KMS-11 (cell line): ENCODE results near the gene MAN1B1.

Experiments used
- H2AFZ ChIP-seq: fragments of 200-600 bp; sonication (generic); 2 replicates; pipeline ENCODE4 v1.6.1; 2016; ENCODE audit warnings: antibody characterized with exemption, mixed run types, low read depth
- H3K27ac ChIP-seq: fragments of 200-600 bp; sonication (generic); 2 replicates; pipeline ENCODE4 v1.6.1; 2016; ENCODE audit warnings: mild to moderate bottlenecking, mixed run types
- H3K27me3 ChIP-seq: fragments of 200-600 bp; sonication (generic); 2 replicates; pipeline ENCODE4 v1.6.1; 2017; ENCODE audit warnings: mild to moderate bottlenecking, low read depth, mixed run types, moderate library complexity; ENCODE audit not compliant: insufficient read depth
- H3K36me3 ChIP-seq: fragments of 200-600 bp; sonication (generic); 2 replicates; pipeline ENCODE4 v1.6.1; 2017; ENCODE audit warnings: mild to moderate bottlenecking, mixed run types; ENCODE audit not compliant: insufficient read depth
- H3K4me1 ChIP-seq: fragments of 200-600 bp; sonication (generic); 2 replicates; pipeline ENCODE4 v1.6.1; 2016; ENCODE audit warnings: mild to moderate bottlenecking, low read depth, mixed run types; ENCODE audit not compliant: poor library complexity, severe bottlenecking
- H3K4me2 ChIP-seq: fragments of 200-600 bp; sonication (generic); 2 replicates; pipeline ENCODE4 v1.7.0; 2016; ENCODE audit warnings: mild to moderate bottlenecking, mixed run types
- H3K4me3 ChIP-seq: fragments of 200-600 bp; sonication (generic); IDR thresholded peaks from 2 replicates; pipeline ENCODE4 v1.6.1; 2017; ENCODE audit warnings: low read depth, low read length, mixed read lengths; ENCODE audit not compliant: insufficient read depth
- H3K79me2 ChIP-seq: fragments of 200-600 bp; sonication (generic); 2 replicates; pipeline ENCODE4 v1.6.1; 2016; ENCODE audit warnings: low read depth, mixed run types; ENCODE audit not compliant: insufficient read depth
- H3K9ac ChIP-seq: fragments of 200-600 bp; sonication (generic); 2 replicates; pipeline ENCODE4 v1.6.1; 2016; ENCODE audit warnings: mild to moderate bottlenecking, mixed run types
- H4K20me1 ChIP-seq: fragments of 200-600 bp; sonication (generic); 2 replicates; pipeline ENCODE4 v1.6.1; 2016; ENCODE audit warnings: mild to moderate bottlenecking, mixed run types; ENCODE audit not compliant: insufficient read depth
- CTCF ChIP-seq: fragments of 200-600 bp; sonication (generic); conservative IDR thresholded peaks from 2 replicates; pipeline ENCODE4 v1.6.1; 2017; ENCODE audit warnings: low read depth, mild to moderate bottlenecking, antibody characterized with exemption, low read length, moderate library complexity, mixed read lengths

Gene MAN1B1

GRCh38 chr9:137141050-137141810, 54.4 kb downstream of the MAN1B1 start:
- H3K27ac ChIP-seq: no peak overlapping the region
- peaks cover 75% of the 10 kb centered on the region for H3K27me3 ChIP-seq
- no peak overlapping the region for H2AFZ ChIP-seq
- no peaks in the 10 kb centered on the region for H3K36me3 ChIP-seq
- H3K79me2 ChIP-seq: no peaks in the 10 kb centered on the region
- H3K4me3 ChIP-seq: no peak overlapping the region
- H3K9ac ChIP-seq: no peak overlapping the region
- H3K4me2 ChIP-seq: no peak overlapping the region
- H4K20me1 ChIP-seq: no peaks in the 10 kb centered on the region
- no peaks in the 10 kb centered on the region for H3K4me1 ChIP-seq
- TF ChIP-seq CTCF: no peak

- H4K20me1 ChIP-seq: no peaks in the 10 kb centered on the region
- no peak overlapping the region for H2AFZ ChIP-seq
- no peak overlapping the region for H3K4me3 ChIP-seq
- no peaks in the 10 kb centered on the region for H3K4me1 ChIP-seq
- H3K79me2 ChIP-seq: no peaks in the 10 kb centered on the region
- H3K4me2 ChIP-seq: no peak overlapping the region
- no peak overlapping the region for H3K27ac ChIP-seq
- H3K27me3 ChIP-seq: peaks cover 68% of the 10 kb centered on the region
- no peak overlapping the region for H3K9ac ChIP-seq
- TF ChIP-seq CTCF: no peak
- H3K36me3 ChIP-seq: no peaks in the 10 kb centered on the region
These were observed 55.5 kb downstream of the MAN1B1 start for GRCh38 chr9:137141976-137142936.

- no peak overlapping the region for H3K27ac ChIP-seq
- no peaks in the 10 kb centered on the region for H3K79me2 ChIP-seq
- H3K4me2 ChIP-seq: no peak overlapping the region
- no peak overlapping the region for H3K4me3 ChIP-seq
- peaks cover 57% of the 10 kb centered on the region for H3K27me3 ChIP-seq
- no peak overlapping the region for H3K9ac ChIP-seq
- H3K36me3 ChIP-seq: no peaks in the 10 kb centered on the region
- TF ChIP-seq CTCF: no peak
- H2AFZ ChIP-seq: no peak overlapping the region
- H3K4me1 ChIP-seq: no peaks in the 10 kb centered on the region
- H4K20me1 ChIP-seq: no peaks in the 10 kb centered on the region
These were observed 56.7 kb downstream of the MAN1B1 start for GRCh38 chr9:137143459-137143858.

- H3K9ac ChIP-seq: no peak overlapping the region
- H3K36me3 ChIP-seq: no peaks in the 10 kb centered on the region
- peaks cover 42% of the 10 kb centered on the region for H3K27me3 ChIP-seq
- no peaks in the 10 kb centered on the region for H3K79me2 ChIP-seq
- no peak for TF ChIP-seq CTCF
- no peak overlapping the region for H3K27ac ChIP-seq
- no peak overlapping the region for H2AFZ ChIP-seq
- H3K4me3 ChIP-seq: no peak overlapping the region
- H3K4me1 ChIP-seq: peaks cover 7% of the 10 kb centered on the region
- H3K4me2 ChIP-seq: no peak overlapping the region
- H4K20me1 ChIP-seq: no peaks in the 10 kb centered on the region
These were observed 59.1 kb downstream of the MAN1B1 start for GRCh38 chr9:137145731-137146526.
